H9 (cell line): ENCODE results near the gene KLF6. TPM values are rescaled to one million over a fixed set of nuclear protein-coding genes. Genes with fewer than 3 reads are reported as not detected.

Source experiments
- DNase-seq: peaks from one replicate; pipeline ENCODE4 v3.0.0-alpha.2; 2017
- H2AFZ ChIP-seq: one replicate; pipeline ENCODE4 v1.6.1; 2013; ENCODE audit warnings: mild to moderate bottlenecking, low read length, control low read depth, moderate library complexity
- H2AK5ac ChIP-seq: 2 replicates; pipeline ENCODE4 v1.6.1; 2013; ENCODE audit warnings: low read length, control low read depth, mixed read lengths; ENCODE audit not compliant: insufficient read length
- H2BK120ac ChIP-seq: one replicate; pipeline ENCODE4 v1.6.1; 2013; ENCODE audit warnings: low read depth, mild to moderate bottlenecking, low read length, control low read depth, inconsistent platforms; ENCODE audit not compliant: poor library complexity, severe bottlenecking
- H2BK12ac ChIP-seq: 2 replicates; pipeline ENCODE4 v1.6.1; 2013; ENCODE audit warnings: low read length, control low read depth, mixed read lengths, low read depth; ENCODE audit not compliant: insufficient read length
- H2BK15ac ChIP-seq: 2 replicates; pipeline ENCODE4 v1.6.1; 2013; ENCODE audit warnings: low read depth, low read length, control low read depth
- H2BK20ac ChIP-seq: one replicate; pipeline ENCODE4 v1.6.1; 2013; ENCODE audit warnings: low read depth, mild to moderate bottlenecking, low read length, control low read depth, inconsistent platforms; ENCODE audit not compliant: poor library complexity, severe bottlenecking
- H2BK5ac ChIP-seq: 2 replicates; pipeline ENCODE4 v1.6.1; 2013; ENCODE audit warnings: low read length, control low read depth, mixed read lengths; ENCODE audit not compliant: insufficient read length
- H3K14ac ChIP-seq: 2 replicates; pipeline ENCODE4 v1.6.1; 2013; ENCODE audit warnings: low read length, control low read depth; ENCODE audit not compliant: insufficient read depth
- H3K18ac ChIP-seq: 2 replicates; pipeline ENCODE4 v1.6.1; 2013; ENCODE audit warnings: low read depth, mild to moderate bottlenecking, mixed read lengths, low read length, control low read depth; ENCODE audit not compliant: insufficient read length
- H3K23ac ChIP-seq: 2 replicates; pipeline ENCODE4 v1.6.1; 2013; ENCODE audit warnings: low read length, control low read depth, mixed read lengths, low read depth; ENCODE audit not compliant: insufficient read length
- H3K23me2 ChIP-seq: 2 replicates; pipeline ENCODE4 v1.6.1; 2013; ENCODE audit warnings: low read depth, mild to moderate bottlenecking, mixed read lengths, low read length, control low read depth; ENCODE audit not compliant: insufficient read length, poor library complexity, severe bottlenecking
- H3K27ac ChIP-seq: 2 replicates; pipeline ENCODE4 v1.5.1; 2013; ENCODE audit warnings: low read length, control low read depth, mixed read lengths, low read depth; ENCODE audit not compliant: insufficient read length
- H3K27me3 ChIP-seq: 2 replicates; pipeline ENCODE4 v1.6.1; 2013; ENCODE audit warnings: low read length, control low read depth, inconsistent platforms; ENCODE audit not compliant: insufficient read depth
- H3K4ac ChIP-seq: 2 replicates; pipeline ENCODE4 v1.6.1; 2013; ENCODE audit warnings: low read depth, mild to moderate bottlenecking, control low read depth, inconsistent platforms, low read length, moderate library complexity
- H3K4me1 ChIP-seq: 2 replicates; pipeline ENCODE4 v1.6.1; 2013; ENCODE audit warnings: low read length, control low read depth, inconsistent platforms; ENCODE audit not compliant: insufficient read depth
- H3K4me2 ChIP-seq: 2 replicates; pipeline ENCODE4 v1.6.1; 2013; ENCODE audit warnings: low read length, control low read depth, mixed read lengths; ENCODE audit not compliant: insufficient read length, insufficient read depth
- H3K56ac ChIP-seq: 2 replicates; pipeline ENCODE4 v1.6.1; 2013; ENCODE audit warnings: low read depth, mild to moderate bottlenecking, mixed read lengths, low read length, control low read depth; ENCODE audit not compliant: insufficient read length
- H3K79me1 ChIP-seq: 2 replicates; pipeline ENCODE4 v1.6.1; 2013; ENCODE audit warnings: low read depth, mild to moderate bottlenecking, moderate library complexity, low read length, control low read depth, inconsistent platforms; ENCODE audit not compliant: insufficient read depth, poor library complexity, severe bottlenecking
- H3K79me2 ChIP-seq: 2 replicates; pipeline ENCODE4 v1.6.1; 2013; ENCODE audit warnings: low read length, control low read depth, inconsistent platforms; ENCODE audit not compliant: insufficient read depth
- H3K9ac ChIP-seq: 2 replicates; pipeline ENCODE4 v1.6.1; 2013; ENCODE audit warnings: low read length, control low read depth, mixed read lengths; ENCODE audit not compliant: insufficient read length; ENCODE audit errors: extremely low read depth
- H3K9me3 ChIP-seq: one replicate; pipeline ENCODE4 v1.6.1; 2013; ENCODE audit warnings: low read depth, low read length, inconsistent platforms; ENCODE audit not compliant: control insufficient read depth
- H3T11ph ChIP-seq: one replicate; pipeline ENCODE4 v1.6.1; 2013; ENCODE audit warnings: mild to moderate bottlenecking, low read length, control low read depth, inconsistent platforms
- H4K20me1 ChIP-seq: one replicate; pipeline ENCODE4 v1.6.1; 2013; ENCODE audit not compliant: control insufficient read depth, insufficient read length, insufficient read depth
- H4K5ac ChIP-seq: 2 replicates; pipeline ENCODE4 v1.6.1; 2013; ENCODE audit warnings: low read depth, mild to moderate bottlenecking, mixed read lengths, low read length, control low read depth; ENCODE audit not compliant: insufficient read length
- H4K8ac ChIP-seq: replicated peaks from 2 replicates; pipeline ENCODE4 v1.6.1; 2013; ENCODE audit warnings: low read length, control low read depth, mixed read lengths, low read depth; ENCODE audit not compliant: insufficient read length
- H4K91ac ChIP-seq: 2 replicates; pipeline ENCODE4 v1.6.1; 2013; ENCODE audit warnings: low read depth, mild to moderate bottlenecking, moderate library complexity, mixed read lengths, low read length, control low read depth; ENCODE audit not compliant: insufficient read length
- H3K27ac Mint-ChIP-seq, 3 experiments: 2 replicates in 2 of 3; 3 replicates in 1 of 3; pipeline ENCODE4 v1.8.0; 2020 to 2021; ENCODE audit warnings: mixed read lengths in 3 of 3, mild to moderate bottlenecking in 1 of 3, moderate library complexity in 1 of 3
- H3K27me3 Mint-ChIP-seq: 2 replicates; pipeline ENCODE4 v1.8.0; 2021; ENCODE audit warnings: low read depth, mild to moderate bottlenecking, moderate library complexity, mixed read lengths
- H3K36me3 Mint-ChIP-seq, 3 experiments: 2 replicates in 2 of 3; 3 replicates in 1 of 3; pipeline ENCODE4 v1.8.0; 2020 to 2021; ENCODE audit warnings: low read depth in 3 of 3, mixed read lengths in 3 of 3; ENCODE audit not compliant: insufficient read depth in 1 of 3
- H3K4me1 Mint-ChIP-seq, 2 experiments: 2 replicates each; pipeline ENCODE4 v1.8.0; 2020; ENCODE audit warnings: mixed read lengths in 2 of 2
- H3K4me3 Mint-ChIP-seq, 2 experiments: 2 replicates in 1 of 2; 3 replicates in 1 of 2; pipeline ENCODE4 v1.8.0; 2020 to 2021; ENCODE audit warnings: mild to moderate bottlenecking in 2 of 2, mixed read lengths in 2 of 2, moderate library complexity in 1 of 2
- H3K9me3 Mint-ChIP-seq, 2 experiments: 2 replicates in 1 of 2; 3 replicates in 1 of 2; pipeline ENCODE4 v1.8.0; 2020; ENCODE audit warnings: mild to moderate bottlenecking in 2 of 2, mixed read lengths in 2 of 2, moderate library complexity in 1 of 2
- CTCF ChIP-seq: fragments of 200-600 bp; sonication (generic); conservative IDR thresholded peaks from 3 replicates; pipeline ENCODE4 v1.8.0; 2021; ENCODE audit warnings: antibody characterized with exemption, mild to moderate bottlenecking
- WGBS: extraction: QIAGEN DNeasy Blood & Tissue Kit; methylation state at CpG from one replicate; pipeline ENCODE4 v1.1.7; 2013; ENCODE audit warnings: missing lambda C conversion rate, low lambda C conversion rate, mixed read lengths; ENCODE audit not compliant: insufficient read length; ENCODE audit errors: extremely low coverage; 5-methylcytosine and 5-hydroxymethylcytosine counted together
- total RNA-seq: library from RNA; stranded (reverse); gene quantifications from 2 replicates; pipeline ENCODE4 v1.2.1, GENCODE V29; 2021

Gene KLF6
- total RNA-seq, 1 experiment from 2014 or later = 19.3 TPM

DNA sequence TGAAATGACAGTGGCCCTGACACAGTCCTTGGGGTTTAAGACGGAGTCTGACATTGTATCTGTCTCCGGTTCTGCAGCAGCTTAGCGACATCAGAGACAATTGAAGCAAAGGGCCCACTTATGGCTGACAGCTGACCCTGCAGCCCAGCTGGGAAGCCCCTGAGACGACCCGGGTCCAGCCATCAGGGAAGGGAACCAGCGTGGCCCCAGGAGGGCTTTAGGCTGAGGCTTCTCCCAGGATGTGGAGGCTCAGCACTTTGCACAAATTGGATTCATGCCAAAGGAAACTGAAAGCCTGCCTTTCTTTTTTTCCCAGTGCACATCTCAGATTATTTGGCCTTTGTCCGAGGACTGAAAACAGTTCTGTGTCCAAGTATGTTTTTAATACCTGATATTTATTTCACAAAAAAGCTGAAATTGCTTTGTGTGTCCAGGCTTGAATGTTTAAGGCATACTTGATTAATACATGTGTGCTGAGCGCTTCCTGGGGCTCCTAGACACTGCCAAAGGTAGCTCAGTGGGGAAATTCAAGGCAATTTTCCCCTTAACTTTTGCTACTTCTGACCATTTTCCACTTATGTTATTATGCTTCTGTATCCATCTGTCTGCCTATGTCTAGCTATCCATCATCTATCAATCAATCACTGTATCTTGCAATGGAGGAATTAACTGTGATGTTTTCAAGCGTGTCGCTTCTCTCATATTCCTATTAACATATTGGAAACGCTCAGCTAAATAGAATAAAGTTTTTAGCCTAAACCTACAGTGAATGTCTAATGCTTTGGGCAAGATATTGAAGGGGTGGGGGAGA lies 34.8 kb downstream of the KLF6 start:
- H2BK15ac ChIP-seq = no peak overlapping the region
- no peaks in the 10 kb centered on the region for H3K79me2 ChIP-seq
- H3K27ac ChIP-seq = no peak overlapping the region
- no peak overlapping the region for H2BK12ac ChIP-seq
- no peak overlapping the region for H2BK5ac ChIP-seq
- H3K18ac ChIP-seq = no peak overlapping the region
- no peak overlapping the region for H4K91ac ChIP-seq
- no peaks in the 10 kb centered on the region for H3K23me2 ChIP-seq
- H4K5ac ChIP-seq = no peak overlapping the region
- no CpG with 5 or more reads among the region's 11 CpGs for WGBS
- H3K4me2 ChIP-seq = no peak overlapping the region
- no peak for TF ChIP-seq CTCF
- no peaks in the 10 kb centered on the region for H3K27me3 ChIP-seq
- H3K4ac ChIP-seq = no peak overlapping the region
- no peak overlapping the region for H3T11ph ChIP-seq
- no peak overlapping the region for H2AFZ ChIP-seq
- peaks cover 5 to 11% of the 10 kb centered on the region in 2 experiments for H3K4me1 Mint-ChIP-seq
- H3K4me3 Mint-ChIP-seq = no peak overlapping the region
- peaks cover 2% of the 10 kb centered on the region; the same call in 1 of the 2 replicates for H3K27me3 Mint-ChIP-seq
- no peaks in the 10 kb centered on the region for H3K9me3 ChIP-seq
- H2BK20ac ChIP-seq = no peak overlapping the region
- H3K27ac Mint-ChIP-seq = no peak overlapping the region
- no peaks in the 10 kb centered on the region for H4K20me1 ChIP-seq
- H3K23ac ChIP-seq = no peak overlapping the region
- no peak overlapping the region for H3K14ac ChIP-seq
- H3K9me3 Mint-ChIP-seq = peaks cover 0 to under 1% of the 10 kb centered on the region in 2 experiments; a peak in 2 of 5 replicates
- H3K9ac ChIP-seq = no peak overlapping the region
- peaks cover 5% of the 10 kb centered on the region; the same call in 1 of the 2 replicates for H3K4me1 ChIP-seq
- no peak overlapping the region for H2BK120ac ChIP-seq
- no peak overlapping the region for H4K8ac ChIP-seq
- H2AK5ac ChIP-seq = no peak overlapping the region
- no peaks in the 10 kb centered on the region for H3K36me3 Mint-ChIP-seq
- H3K56ac ChIP-seq = no peak overlapping the region
- H3K79me1 ChIP-seq = no peaks in the 10 kb centered on the region
- DNase-seq = no peak
